NCI-H748 treated with DMSO at 0.1 percent for 48 hours (cell line): Measurements from ENCODE around the gene TSPYL2.

Source experiments
- DNase-seq: peaks from one replicate; lab custom pipeline; 2025; lab: John Stamatoyannopoulos, UW

TSPYL2 gene

DNA sequence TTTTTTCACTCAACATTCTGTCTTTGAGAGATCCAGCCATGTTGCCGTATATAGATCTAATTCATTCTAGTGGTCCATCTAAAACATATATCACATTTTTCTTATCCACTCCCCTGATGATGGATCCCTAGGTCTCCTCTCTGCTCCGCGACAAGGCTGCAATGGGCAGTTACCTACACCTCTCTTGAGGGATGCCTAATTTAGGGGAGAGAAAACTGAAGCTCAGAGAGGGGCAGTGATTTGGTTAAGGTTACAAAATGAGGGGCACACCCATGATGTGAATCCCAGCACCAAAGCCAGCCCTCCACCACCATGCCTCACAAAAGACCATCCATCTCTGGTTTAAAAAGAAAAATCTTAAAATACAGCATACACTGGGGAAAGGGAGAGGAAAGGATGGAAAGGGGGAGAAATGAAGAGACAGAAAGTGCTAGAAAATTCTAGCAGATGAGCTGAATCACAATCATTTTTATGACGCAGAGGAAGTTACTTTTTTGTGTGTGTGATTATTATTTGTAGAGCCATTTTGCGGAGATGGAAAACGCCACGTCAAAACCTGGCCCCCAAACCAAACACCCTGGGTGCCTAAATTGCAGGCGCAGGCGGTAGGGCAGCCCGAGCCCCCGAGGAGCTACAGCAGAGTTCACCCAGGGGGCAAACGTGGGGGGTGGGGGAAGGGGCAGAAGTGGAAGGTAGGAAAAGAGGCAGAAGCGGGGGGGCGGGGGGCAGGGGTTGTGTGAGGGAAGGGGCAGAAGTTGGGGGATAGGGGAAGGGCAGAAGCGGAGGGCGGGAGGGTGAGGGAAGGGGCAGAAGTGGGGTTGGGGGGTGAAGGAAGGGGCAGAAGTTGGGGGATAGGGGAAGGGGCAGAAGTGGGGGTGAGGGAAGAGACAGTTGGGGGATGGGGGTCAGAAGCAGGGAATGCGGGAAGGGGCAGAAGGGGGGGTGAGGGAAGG is 1.3 kb upstream of the TSPYL2 start:
- no peak for DNase-seq

DNA sequence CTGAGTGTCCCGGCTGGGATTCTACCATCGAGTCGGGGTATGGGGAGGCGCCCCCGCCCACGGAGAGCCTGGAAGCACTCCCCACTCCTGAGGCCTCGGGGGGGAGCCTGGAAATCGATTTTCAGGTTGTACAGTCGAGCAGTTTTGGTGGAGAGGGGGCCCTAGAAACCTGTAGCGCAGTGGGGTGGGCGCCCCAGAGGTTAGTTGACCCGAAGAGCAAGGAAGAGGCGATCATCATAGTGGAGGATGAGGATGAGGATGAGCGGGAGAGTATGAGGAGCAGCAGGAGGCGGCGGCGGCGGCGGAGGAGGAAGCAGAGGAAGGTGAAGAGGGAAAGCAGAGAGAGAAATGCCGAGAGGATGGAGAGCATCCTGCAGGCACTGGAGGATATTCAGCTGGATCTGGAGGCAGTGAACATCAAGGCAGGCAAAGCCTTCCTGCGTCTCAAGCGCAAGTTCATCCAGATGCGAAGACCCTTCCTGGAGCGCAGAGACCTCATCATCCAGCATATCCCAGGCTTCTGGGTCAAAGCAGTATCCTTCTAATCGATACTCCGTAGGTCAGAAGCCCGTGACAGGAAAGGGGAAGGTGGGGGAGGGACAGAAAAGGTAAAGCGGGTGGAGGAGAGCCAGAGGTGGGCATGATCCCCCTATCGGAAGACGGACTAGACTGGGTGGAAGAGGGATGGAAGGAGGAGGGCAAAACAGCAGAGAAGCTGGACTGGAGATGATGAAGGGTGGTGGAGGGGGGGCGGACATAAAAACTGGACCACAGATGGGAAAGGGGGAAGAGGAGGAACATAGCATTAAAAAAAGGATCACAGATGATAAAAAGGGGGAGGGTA is 828 bp downstream of the TSPYL2 start:
- no peak for DNase-seq

GRCh38 chrX:53084043-53084570 is 1.9 kb downstream of the TSPYL2 start:
- no peak for DNase-seq

GRCh38 chrX:53084863-53085262 is 2.7 kb downstream of the TSPYL2 start:
- DNase-seq = no peak

DNA sequence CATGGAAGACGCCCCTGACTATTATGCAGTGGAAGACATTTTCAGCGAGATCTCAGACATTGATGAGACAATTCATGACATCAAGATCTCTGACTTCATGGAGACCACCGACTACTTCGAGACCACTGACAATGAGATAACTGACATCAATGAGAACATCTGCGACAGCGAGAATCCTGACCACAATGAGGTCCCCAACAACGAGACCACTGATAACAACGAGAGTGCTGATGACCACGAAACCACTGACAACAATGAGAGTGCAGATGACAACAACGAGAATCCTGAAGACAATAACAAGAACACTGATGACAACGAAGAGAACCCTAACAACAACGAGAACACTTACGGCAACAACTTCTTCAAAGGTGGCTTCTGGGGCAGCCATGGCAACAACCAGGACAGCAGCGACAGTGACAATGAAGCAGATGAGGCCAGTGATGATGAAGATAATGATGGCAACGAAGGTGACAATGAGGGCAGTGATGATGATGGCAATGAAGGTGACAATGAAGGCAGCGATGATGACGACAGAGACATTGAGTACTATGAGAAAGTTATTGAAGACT is 3.6 kb downstream of the TSPYL2 start:
- DNase-seq = no peak

DNA sequence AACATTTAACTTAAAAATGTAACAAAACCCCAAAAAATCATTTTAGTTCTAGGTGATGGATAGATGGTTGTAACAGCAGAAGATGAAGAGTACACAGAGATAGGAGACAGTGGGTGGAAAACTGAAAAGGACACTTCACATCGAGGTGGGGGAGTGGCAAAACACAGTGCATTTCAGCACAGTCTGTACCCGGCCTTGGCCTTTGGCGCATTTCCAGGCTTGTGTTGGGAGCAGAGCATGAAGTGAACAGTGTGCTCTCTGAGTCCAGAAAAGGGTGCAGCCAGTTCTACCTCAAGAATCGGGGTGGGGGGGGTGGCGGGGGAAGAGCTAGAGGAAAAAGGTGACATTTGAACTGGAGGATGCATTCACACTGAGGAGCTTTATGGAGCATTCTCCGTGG is 4.3 kb downstream of the TSPYL2 start:
- no peak for DNase-seq

DNA sequence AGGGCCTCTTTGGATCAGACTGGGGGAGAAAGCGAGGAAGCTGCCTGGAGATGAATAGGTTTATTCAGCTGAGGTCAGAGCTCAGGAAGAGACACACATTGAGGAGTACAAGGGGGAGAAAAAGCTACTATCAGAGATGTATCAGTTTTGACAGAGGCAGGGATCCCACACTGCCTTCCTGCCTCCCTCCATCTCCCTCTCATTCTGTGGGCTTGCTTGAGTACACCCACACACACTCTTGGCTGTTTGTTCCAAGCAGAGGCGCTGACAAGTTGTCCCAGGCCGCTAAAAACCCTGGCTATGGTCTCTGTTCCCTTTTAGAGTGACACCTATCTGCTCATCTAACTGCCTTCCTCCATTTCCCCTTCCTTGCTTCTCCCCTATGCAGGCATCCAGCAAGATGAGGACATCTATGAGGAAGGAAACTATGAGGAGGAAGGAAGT is 5.2 kb downstream of the TSPYL2 start:
- DNase-seq = no peak

- peak; percentile 59 for DNase-seq
Observed at GRCh38 chrX:53088136-53088974, 6.2 kb downstream of the TSPYL2 start.

DNA sequence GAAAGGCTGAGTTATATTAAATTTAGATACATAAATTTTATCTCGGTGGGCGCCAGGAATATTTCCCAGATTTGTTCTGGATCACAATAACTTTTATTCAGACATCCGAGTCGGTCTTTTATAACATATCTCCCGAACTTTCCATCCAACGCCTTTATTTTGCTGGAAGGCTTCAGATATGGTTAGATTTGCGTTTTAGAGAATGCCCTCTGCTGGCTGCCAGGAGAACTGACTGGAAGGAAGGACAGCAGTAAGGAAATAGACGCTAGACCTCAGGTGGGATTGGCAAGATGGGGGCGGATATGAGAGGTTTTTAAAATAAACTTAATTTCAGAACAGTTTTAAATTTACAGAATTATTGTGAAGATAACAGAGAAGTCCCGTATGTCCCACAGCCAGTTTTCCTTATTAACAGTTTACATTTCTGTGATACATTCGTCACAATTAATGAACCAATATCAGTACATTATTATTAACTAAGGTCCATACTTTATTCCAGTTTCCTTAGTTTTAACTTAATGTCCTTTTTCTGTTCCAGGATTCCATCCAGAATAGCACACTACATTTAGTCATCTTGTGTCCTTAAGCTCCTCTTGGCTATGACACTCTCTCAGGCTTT is 7.2 kb downstream of the TSPYL2 start:
- DNase-seq = peak; percentile 74

DNA sequence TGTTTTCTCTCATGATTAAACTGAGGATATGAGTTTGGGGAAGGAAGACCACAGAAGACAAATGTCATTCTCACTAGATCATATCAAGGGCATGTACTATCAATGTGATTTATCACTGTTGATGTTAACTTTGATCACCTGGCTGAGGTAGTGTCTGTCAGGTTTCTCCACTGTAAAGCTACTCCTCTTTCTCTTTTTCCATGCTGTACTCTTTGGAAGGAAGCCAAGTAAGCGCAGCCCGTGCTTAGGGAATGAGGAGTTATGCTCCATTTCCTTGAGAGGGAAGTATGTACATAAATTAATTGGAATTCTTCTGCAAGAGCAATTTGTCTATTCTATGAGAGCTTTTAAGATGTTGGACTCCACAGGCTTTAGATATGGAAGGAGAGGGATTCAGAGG is 7.8 kb downstream of the TSPYL2 start:
- no peak for DNase-seq

DNA sequence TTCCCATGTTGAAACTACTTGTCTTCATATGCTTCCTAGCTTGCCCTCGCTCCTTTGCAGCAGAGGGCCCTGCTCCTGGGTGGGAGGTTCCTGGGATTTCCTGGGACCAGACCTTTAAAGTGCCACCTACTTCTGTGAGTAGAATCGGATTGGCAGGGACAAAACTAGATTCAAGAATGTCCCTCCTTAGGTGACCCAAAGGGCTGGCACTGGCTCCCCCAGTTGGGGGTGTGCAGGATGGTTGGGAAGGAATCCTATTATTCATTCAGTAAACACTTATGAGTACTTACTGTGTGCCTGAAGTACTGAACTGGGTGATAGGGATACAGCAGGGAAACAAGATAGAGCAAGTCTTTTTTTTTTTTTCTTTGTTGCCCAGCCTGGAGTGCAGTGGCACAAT is 9.2 kb downstream of the TSPYL2 start:
- DNase-seq = no peak

DNA sequence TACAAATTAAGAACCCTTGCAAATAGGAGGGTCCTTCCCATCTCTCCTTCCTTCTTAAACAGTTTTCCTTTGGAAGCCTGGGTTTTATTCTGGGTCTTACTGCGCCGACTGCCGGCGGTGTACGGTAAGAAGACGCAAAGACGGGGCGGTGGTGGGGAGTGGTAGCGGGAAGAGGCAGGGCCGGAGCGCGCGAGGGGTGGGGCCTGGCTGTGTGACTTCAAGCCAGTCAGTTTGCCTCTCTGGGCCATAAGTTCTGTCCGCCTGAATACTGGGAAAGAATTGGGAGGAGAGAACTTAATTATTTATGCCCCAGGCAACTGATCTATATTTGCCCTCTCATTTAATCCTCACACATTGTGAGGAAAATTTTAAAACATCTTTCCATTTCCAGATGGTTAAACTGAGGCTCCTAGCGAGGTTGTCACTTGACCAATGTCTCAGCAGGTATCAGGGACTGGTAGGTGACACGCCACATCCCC is 11.0 kb downstream of the TSPYL2 start:
- DNase-seq = peak; percentile 52

- DNase-seq = peak; percentile 90
Observed at GRCh38 chrX:53093748-53094581, 11.8 kb downstream of the TSPYL2 start, which contains the start of gene KANTR. KANTR (plus strand) TSS chrX:53094142; CDS start chrX:53124273, 30,131 bp downstream.

DNA sequence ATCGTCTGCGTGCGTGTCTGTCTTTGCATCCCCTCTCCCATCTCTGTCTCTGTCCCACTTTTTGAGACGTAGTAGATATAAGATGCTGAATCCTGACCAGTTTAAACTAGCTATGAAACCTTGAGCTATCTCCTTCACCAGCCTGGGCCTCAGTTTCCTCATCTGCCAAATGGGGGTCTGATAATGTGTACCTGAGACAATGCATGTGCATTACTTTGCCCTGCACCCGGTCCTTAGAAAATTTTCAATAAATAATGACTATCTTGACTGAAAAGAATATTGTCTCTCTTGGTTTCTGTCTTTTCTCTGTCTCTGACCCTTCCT is 12.4 kb downstream of the TSPYL2 start:
- no peak for DNase-seq

DNA sequence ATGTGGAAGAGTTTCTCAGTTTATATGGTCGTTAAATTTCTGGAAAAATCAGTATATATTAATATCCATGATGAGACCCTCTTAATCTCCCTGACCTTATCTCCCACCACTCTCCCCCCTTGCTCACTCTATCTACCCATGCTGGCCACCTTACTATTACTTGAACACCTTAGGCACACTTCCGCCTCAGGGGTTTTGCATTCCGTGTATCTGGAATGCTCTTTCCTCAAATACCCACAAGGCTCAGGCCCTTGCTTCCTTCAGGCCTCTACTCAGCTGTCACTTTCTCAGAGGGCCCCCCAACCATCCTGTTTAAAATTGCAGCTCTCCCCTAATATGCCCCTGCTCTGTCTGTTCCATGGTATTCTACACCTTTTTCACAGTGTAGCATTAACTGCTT is 13.6 kb downstream of the TSPYL2 start:
- DNase-seq = no peak

DNA sequence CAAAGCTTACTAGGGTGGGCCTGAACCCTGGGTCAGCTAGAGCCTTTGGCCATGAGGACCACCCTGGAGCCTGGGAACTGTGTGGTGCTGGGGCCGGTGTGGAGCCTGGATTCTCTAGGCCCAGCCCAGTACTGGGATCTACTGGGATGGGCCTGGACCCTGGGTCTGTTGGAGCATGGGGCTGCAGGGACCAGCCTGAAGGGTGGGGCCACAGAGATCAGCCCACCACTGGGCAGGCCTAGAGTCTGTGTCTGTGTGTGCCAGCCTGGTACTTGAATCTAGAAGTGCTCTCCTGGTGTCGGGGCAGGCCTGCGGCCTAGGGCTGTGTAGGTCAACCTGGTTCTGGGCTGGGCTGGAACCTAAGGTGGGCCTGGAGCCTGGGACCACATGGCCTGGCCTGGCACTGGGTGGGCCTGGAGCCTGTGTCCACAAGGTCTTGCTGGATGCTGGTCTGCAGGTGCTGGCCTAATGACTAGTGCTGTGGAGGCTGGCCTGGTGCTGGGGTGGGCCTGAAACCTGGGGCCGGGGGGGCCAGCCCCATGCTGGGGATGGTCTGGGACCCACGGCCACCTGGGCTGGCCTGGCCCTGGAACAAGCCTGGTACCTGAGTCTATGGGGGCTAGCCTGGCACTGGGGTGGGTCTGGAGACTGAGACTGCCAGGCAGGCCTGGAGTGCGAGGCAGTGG is 32.8 kb downstream of the TSPYL2 start:
- no peak for DNase-seq

GRCh38 chrX:53115550-53115874 is 33.3 kb downstream of the TSPYL2 start:
- DNase-seq = no peak

DNA sequence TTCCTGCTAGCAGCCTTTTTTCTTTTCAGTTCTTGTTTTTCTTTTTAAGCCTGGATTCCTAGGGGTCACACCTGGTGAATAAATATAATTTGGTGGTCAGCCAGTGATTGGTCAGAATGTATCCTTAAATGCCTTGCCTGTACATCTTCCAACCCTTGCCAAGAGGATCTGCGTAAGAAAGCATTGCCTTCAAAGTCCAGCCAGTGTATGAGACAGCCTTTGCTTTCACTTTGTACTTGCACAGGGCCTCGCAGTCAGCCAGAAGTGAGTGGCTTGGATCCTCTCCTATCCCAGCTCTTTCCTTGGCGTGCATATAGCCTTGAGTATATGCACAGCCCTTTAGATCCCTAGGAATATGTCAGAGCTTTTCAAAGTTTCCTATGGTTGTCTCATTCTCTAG is 33.9 kb downstream of the TSPYL2 start:
- no peak for DNase-seq

DNA sequence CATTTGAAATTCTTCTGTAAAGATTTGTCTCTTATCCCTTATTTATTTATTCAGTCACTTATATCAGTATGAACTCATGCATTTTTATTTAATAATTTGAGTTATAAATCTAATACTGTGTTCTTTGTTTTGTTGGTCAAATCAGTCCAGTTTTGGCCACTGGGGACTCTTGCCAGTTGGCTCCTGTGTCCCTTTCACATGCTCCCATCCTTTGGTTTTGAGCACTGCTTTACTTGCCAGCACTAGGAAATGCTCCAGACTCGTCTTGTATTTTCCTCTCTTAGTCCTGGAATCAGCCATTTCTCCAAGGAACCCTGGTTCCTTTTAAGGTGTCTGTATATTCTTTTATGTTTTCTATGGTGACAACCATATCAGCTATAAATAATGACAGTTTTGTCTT is 39.8 kb downstream of the TSPYL2 start:
- no peak for DNase-seq
